CD1c-positive myeloid dendritic cell (primary cell): ENCODE data around the gene FAM124A.

ENCODE experiments used
- DNase-seq: peaks from one replicate; pipeline ENCODE4 v3.0.0-alpha.2; 2016; ENCODE audit errors: extremely low spot score

FAM124A gene

GRCh38 chr13:51222037-51222685 lies at the start of gene FAM124A:
Gene FAM124A (plus strand): TSS chr13:51222398. CDS start chr13:51222502, 104 bp downstream.
- DNase-seq = peak; percentile 71

GRCh38 chr13:51175021-51175420 lies 47.2 kb upstream of the FAM124A start:
- no peak for DNase-seq

GRCh38 chr13:51175639-51176038 lies 46.6 kb upstream of the FAM124A start:
- no peak for DNase-seq

- no peak for DNase-seq
Observed at GRCh38 chr13:51177188-51177587, 45.0 kb upstream of the FAM124A start.

GRCh38 chr13:51178456-51179074 lies 43.6 kb upstream of the FAM124A start:
- no peak for DNase-seq

- DNase-seq = no peak
Observed at GRCh38 chr13:51179432-51179971, 42.7 kb upstream of the FAM124A start.

GRCh38 chr13:51180853-51181511 lies 41.2 kb upstream of the FAM124A start:
- DNase-seq = no peak

- no peak for DNase-seq
Observed at GRCh38 chr13:51181786-51182383, 40.3 kb upstream of the FAM124A start.

- peak; percentile 20 for DNase-seq
Observed at GRCh38 chr13:51191743-51192142, 30.5 kb upstream of the FAM124A start.

- no peak for DNase-seq
Observed at GRCh38 chr13:51192348-51192747, 29.9 kb upstream of the FAM124A start.

- no peak for DNase-seq
Observed at GRCh38 chr13:51193387-51193786, 28.8 kb upstream of the FAM124A start.

GRCh38 chr13:51194942-51195341 lies 27.3 kb upstream of the FAM124A start:
- no peak for DNase-seq

- no peak for DNase-seq
Observed at GRCh38 chr13:51201886-51202285, 20.3 kb upstream of the FAM124A start.

GRCh38 chr13:51202477-51203046 lies 19.6 kb upstream of the FAM124A start:
- DNase-seq = no peak

- DNase-seq = no peak
Observed at GRCh38 chr13:51206584-51206983, 15.6 kb upstream of the FAM124A start.

- DNase-seq = no peak
Observed at GRCh38 chr13:51207881-51208280, 14.3 kb upstream of the FAM124A start.

- DNase-seq = no peak
Observed at GRCh38 chr13:51208716-51209115, 13.5 kb upstream of the FAM124A start.

GRCh38 chr13:51211910-51212309 lies 10.3 kb upstream of the FAM124A start:
- DNase-seq = no peak

GRCh38 chr13:51212758-51213157 lies 9.4 kb upstream of the FAM124A start:
- DNase-seq = no peak

- DNase-seq = no peak
Observed at GRCh38 chr13:51213173-51213728, 8.9 kb upstream of the FAM124A start.

GRCh38 chr13:51218626-51219025 lies 3.6 kb upstream of the FAM124A start:
- no peak for DNase-seq

- no peak for DNase-seq
Observed at GRCh38 chr13:51220706-51221105, 1.5 kb upstream of the FAM124A start.
